Muscle of back (tissue), 13 donors: ENCODE results near the gene MBLAC2. TPM values are rescaled to one million over a fixed set of nuclear protein-coding genes. Genes with fewer than 3 reads are reported as not detected.

Source experiments
- DNase-seq, 3 donors: peaks; one replicate each; pipeline versions ENCODE4 v3.0.0 to v3.0.0-alpha.2; 2013
- long read RNA-seq, 9 donors: transcript quantifications; one replicate each; lab custom pipeline, GENCODE V29; 2026
- polyA plus RNA-seq, 10 donors: library from polyadenylated mRNA; unstranded; fragments of 120-200 nt; gene quantifications; one replicate each; pipeline ENCODE4 v1.2.1, GENCODE V29; 2013; ENCODE audit not compliant: insufficient read length in 10 of 10

Gene MBLAC2
- polyA plus RNA-seq, result 1 to 10 TPM; 4.5 to 7.7 (median 5.5) TPM
- long read RNA-seq, donor 1, result 0 reads
- long read RNA-seq, donor 2, full-length matches to known transcripts, result 1 of 1 reads
- long read RNA-seq, donor 2, partial matches to known transcripts, result 0 of 1 reads
- long read RNA-seq, donor 2, other reads (novel, unspliced or antisense), result 0 of 1 reads
- long read RNA-seq, donor 3, result 0 reads
- long read RNA-seq, donor 4, full-length matches to known transcripts, result 1 of 1 reads
- long read RNA-seq, donor 4, partial matches to known transcripts, result 0 of 1 reads
- long read RNA-seq, donor 4, other reads (novel, unspliced or antisense), result 0 of 1 reads
- long read RNA-seq, donor 5, full-length matches to known transcripts, result 3 of 3 reads
- long read RNA-seq, donor 5, partial matches to known transcripts, result 0 of 3 reads
- long read RNA-seq, donor 5, other reads (novel, unspliced or antisense), result 0 of 3 reads
- long read RNA-seq, donor 6, full-length matches to known transcripts, result 4 of 4 reads
- long read RNA-seq, donor 6, partial matches to known transcripts, result 0 of 4 reads
- long read RNA-seq, donor 6, other reads (novel, unspliced or antisense), result 0 of 4 reads
- long read RNA-seq, donor 7, result 0 reads
- long read RNA-seq, donor 8, full-length matches to known transcripts, result 2 of 2 reads
- long read RNA-seq, donor 8, partial matches to known transcripts, result 0 of 2 reads
- long read RNA-seq, donor 8, other reads (novel, unspliced or antisense), result 0 of 2 reads
- long read RNA-seq, donor 9, full-length matches to known transcripts, result 1 of 1 reads
- long read RNA-seq, donor 9, partial matches to known transcripts, result 0 of 1 reads
- long read RNA-seq, donor 9, other reads (novel, unspliced or antisense), result 0 of 1 reads

DNA sequence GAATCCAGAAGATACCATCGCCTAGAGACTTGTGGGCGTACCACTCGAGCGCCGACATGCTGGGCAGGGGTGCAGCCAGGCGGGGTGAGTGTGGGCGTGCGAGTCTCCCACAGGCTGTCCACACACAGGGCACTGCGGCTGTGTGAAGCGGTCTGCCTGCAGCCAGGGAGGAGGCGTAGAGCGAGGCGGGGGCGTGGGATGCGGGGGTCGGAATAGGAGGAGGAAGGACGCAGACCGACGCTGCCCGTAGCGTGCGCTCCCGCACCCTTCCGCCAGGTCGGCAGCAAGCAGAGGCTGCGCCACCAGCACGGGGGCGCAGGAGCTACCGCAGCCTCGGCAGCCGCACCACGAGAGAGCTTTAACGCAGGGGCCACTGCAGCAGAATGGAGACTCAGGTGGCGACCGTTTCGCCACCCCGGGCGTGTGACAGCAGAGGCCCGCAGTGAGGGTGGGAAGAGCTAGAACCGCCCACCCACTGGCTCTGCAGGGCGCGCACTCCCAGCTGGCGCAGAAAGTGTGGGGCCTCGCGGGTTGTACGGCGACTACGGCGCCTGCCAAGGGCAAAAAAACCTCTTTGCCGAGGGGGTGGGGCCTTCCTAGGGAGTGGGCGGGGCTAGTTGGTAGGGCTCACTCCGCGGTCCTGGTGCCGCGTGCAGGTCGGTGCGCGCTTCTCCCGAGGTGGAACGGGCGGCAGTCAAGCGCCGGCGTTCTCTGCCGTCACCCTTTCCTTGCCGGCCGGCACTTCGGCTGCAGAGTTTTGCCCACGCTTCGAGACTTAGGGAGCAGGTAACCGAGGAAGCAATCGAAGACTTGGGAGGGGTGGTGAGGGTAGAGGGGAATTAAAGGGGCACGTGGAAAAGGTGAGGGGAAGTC, at the start of gene MBLAC2, which contains the start of gene POLR3G:
TSS of gene MBLAC2 (minus strand) at position 537 of the 873 bp plus-strand sequence. CDS start at position 58, 479 bp downstream.
TSS of gene POLR3G (plus strand) at position 630 of the 873 bp plus-strand sequence. CDS start 10,704 bp downstream, outside the sequence.
- peak; percentile 89 to 96 (median 91) for DNase-seq

DNA sequence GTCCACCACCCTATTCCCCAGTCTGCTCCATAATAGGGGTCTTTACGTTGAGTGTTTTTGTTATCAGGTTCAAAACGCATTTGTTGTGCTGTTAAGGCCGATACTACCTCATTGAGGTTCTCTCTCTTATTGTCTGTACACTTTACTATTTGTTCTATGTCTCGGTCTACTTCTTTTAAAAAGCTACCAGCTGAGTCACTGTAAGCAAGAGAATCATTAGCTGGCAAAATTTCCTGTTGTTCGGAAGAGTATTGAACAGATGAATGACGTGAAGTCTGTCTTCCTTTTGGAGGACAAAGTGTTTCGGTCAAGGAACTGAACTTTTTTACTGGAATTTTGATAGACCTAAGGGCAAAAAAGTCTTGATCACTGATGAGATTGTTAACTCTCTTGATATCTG, 44.5 kb upstream of the MBLAC2 start:
- no peak for DNase-seq

DNA sequence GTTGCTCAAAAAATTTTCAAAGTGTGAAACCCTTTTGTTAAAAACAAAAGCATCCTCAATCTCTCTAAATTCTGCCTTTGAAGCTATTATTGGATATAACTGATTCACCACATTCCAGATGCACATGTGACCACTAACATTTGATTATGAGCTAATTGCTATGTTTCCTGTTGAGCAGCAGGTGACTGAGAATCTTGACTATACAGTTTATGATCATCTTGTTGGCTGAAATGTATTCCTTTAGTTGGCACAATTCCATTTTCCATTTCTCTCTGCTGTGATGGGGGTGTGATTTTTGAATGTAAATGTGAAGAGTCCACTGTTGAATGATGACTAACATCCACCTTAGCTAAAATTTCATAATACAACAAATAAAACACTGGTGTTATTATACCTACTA, 44.1 kb upstream of the MBLAC2 start:
- no peak for DNase-seq

- no peak for DNase-seq
These were observed 39.9 kb upstream of the MBLAC2 start for GRCh38 chr5:90514520-90514919.

- no peak for DNase-seq
These were observed 35.9 kb upstream of the MBLAC2 start for GRCh38 chr5:90510438-90510837.

GRCh38 chr5:90506221-90506620, 31.6 kb upstream of the MBLAC2 start:
- no peak for DNase-seq

DNA sequence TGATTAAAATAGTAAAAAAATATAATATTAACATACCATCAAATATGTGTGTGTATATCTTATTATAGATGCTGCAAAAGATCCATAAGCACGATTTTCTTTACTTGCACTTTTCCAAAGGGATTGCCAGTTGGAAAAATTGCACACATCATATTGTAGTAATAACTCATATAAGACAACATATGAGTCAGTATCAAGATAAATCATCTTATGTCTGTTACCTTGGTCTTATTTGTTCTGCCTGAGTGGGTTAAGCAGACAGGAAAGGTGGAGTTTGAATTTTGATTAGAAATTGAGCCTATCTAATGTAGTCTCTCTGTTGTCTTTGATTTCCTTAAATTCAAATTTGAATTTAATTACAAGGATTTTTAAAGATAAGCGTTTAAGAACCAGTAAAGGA, 30.2 kb upstream of the MBLAC2 start:
- DNase-seq, result no peak

- no peak for DNase-seq
These were observed 29.0 kb upstream of the MBLAC2 start for GRCh38 chr5:90503596-90503995.

DNA sequence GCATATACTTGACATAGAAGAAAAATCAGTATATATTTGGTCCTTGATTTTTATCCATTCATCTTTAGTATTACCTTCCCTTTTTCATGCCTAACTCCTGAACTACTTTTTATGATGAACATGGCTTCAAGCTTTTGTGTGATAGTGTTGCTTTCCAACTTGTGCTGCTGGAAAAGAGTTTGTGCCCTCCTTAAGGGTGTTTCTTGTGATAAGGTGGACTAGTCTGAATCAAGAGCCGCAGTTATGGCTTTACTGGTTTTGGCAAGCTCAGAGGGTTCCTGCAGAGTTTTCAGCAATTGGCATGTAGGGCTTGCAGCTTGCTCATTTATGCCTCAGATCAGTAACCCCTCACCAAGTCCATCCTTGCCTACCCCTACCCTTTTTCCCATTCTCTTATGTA, 20.6 kb upstream of the MBLAC2 start:
- no peak for DNase-seq

GRCh38 chr5:90494043-90494442, 19.5 kb upstream of the MBLAC2 start:
- no peak for DNase-seq

DNA sequence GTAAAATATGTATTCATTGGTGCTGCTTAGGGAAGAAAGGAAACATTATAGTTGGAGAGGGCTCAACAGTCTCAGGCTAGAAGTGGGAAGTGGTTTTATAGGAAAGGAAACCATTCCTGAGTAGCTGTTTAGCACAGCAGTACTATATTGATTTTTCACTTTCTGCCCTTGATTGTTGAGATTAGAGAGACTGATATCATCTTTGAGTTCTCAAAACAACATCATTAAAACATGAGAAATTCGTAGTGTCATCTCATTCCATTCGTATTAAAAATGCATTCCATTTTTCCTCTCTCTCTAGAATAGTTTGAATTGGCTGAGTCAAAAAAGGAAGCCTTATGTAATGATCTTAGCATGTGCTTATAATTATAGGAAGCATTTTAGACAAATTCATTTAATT, 14.2 kb upstream of the MBLAC2 start:
- peak in 1 of 3 donors; percentile 46 for DNase-seq

GRCh38 chr5:90484540-90484939, 10.0 kb upstream of the MBLAC2 start:
- DNase-seq, result no peak

DNA sequence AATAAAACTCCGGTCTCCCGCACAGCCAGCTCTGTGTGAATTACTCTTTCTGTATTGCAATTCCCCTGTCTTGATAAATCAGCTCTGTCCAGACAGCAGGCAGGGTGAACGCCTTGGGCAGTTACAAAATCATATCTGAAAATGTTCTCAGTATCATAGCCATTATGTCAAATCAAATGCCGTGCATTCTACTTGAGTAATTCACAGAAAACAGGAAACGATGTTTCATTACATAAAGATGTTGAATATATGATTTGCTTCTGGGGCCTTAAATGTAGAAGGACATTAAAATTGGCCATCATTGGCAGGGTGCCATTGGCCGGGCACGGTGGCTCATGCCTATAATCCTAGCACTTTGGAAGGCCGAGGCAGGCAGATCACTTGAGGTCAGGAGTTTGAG, 8.6 kb upstream of the MBLAC2 start:
- no peak for DNase-seq

DNA sequence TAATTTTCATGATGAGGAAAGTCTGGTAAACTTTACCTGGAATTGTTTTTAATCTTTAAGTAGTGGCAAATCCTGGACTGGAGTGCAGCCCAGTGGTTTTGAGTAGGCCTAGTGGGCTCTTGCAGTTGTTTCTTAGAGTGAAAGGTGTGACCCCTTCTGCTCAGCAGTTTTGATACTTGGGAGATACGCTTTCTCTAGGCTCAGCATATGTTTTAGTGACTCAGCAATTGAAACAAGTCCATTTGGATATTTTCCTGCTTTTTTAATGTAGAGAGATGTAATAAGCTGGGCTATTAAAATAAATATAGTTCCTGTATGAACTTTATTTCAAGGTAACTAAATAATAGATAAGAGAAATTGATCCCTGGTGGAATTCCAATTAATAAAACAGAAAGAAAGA, 6.1 kb upstream of the MBLAC2 start:
- no peak for DNase-seq

GRCh38 chr5:90479611-90480385, 5.2 kb upstream of the MBLAC2 start:
- DNase-seq, result no peak

DNA sequence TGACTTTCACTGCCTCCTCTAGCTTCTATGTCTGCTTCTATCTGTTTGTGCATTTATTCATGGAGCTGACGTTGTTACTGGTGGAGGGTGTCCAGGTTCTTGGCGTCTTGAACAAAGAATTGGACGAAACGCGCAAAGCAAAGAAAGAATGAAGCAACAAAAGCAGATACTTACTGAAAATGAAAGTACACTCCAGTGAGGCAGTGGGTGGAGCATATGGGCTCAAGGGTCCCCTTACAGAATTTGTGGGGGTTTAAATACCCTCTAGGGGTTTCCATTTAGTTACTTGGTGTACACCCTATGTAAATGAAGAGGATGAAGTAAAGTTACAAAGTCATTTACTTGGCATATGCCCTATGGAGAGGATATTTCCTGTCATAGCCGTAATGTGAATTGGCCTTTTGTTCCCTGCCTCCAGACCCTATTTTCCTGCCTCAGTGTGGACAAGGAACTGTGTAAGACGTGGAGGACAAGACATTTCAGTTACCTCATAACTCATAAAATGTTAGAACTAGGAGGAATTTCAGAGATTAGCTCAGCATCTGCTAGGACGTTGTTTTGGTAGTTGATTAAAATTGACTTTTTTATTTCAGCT, 3.1 kb upstream of the MBLAC2 start:
- no peak for DNase-seq

GRCh38 chr5:90477073-90477472, 2.5 kb upstream of the MBLAC2 start:
- no peak for DNase-seq

- DNase-seq, result no peak
These were observed 1.8 kb upstream of the MBLAC2 start for GRCh38 chr5:90476391-90476790.

- no peak for DNase-seq
These were observed 937 bp upstream of the MBLAC2 start for GRCh38 chr5:90475436-90475980.
